Fibroblast of the aortic adventitia (primary cell): ENCODE results near the gene NDC1. TPM values are rescaled to one million over a fixed set of nuclear protein-coding genes. Genes with fewer than 3 reads are reported as not detected.
"Not testable (repeated sequence)": the region's sequence is repeated elsewhere in the genome, so short reads cannot be mapped to it uniquely, and the experiment has no call there.

Experiments used
- DNase-seq: peaks from one replicate; pipeline ENCODE4 v3.0.0-alpha.2; 2010; ENCODE audit warnings: low read depth
- H3K4me3 ChIP-seq: 2 replicates; pipeline ENCODE4 v1.5.1; 2011; ENCODE audit warnings: low read depth, mild to moderate bottlenecking, control low read depth, low read length, moderate library complexity
- CTCF ChIP-seq: IDR thresholded peaks from 2 replicates; pipeline ENCODE4 v1.5.1; 2011; ENCODE audit warnings: mild to moderate bottlenecking, low read length, control low read depth, inconsistent platforms; ENCODE audit not compliant: insufficient read depth
- total RNA-seq: library from RNA; depleted of rRNA; stranded (reverse); fragments of >200 nt; gene quantifications from 2 replicates; pipeline ENCODE4 v1.2.3, GENCODE V29; 2012; ENCODE audit warnings: low replicate concordance

Gene NDC1
- 4.7 and 35.2 TPM in 2 replicates for total RNA-seq

- peak; percentile 95 for DNase-seq
- TF ChIP-seq CTCF, result no peak
- peak within 1 kb of the TSS; percentile 82 for H3K4me3 ChIP-seq
Observed at GRCh38 chr1:53837924-53838653, at the start of gene NDC1. Gene NDC1 (minus strand): TSS chr1:53838296. CDS start chr1:53838261, 35 bp downstream.

- H3K4me3 ChIP-seq, DNase-seq: not testable (repeated sequence)
Observed at GRCh38 chr1:53883600-53883999, 45.5 kb upstream of the NDC1 start.

- DNase-seq, H3K4me3 ChIP-seq: not testable (repeated sequence)
Observed at GRCh38 chr1:53881853-53882252, 43.8 kb upstream of the NDC1 start.

GRCh38 chr1:53878492-53879105, 40.5 kb upstream of the NDC1 start:
- DNase-seq, result peak; percentile 77
- TF ChIP-seq CTCF, result peak; percentile 70
- H3K4me3 ChIP-seq, result no peak overlapping the region

GRCh38 chr1:53875150-53875549, 37.1 kb upstream of the NDC1 start:
- not testable (repeated sequence) for H3K4me3 ChIP-seq, DNase-seq

- no peak for DNase-seq
- no peak for TF ChIP-seq CTCF
- H3K4me3 ChIP-seq, result no peak overlapping the region
Observed at GRCh38 chr1:53871773-53872484, 33.8 kb upstream of the NDC1 start.

- TF ChIP-seq CTCF, result no peak
- no peak for DNase-seq
- H3K4me3 ChIP-seq, result no peak overlapping the region
Observed at GRCh38 chr1:53871221-53871620, 33.1 kb upstream of the NDC1 start.

GRCh38 chr1:53869454-53870117, 31.5 kb upstream of the NDC1 start:
- no peak for TF ChIP-seq CTCF
- H3K4me3 ChIP-seq, result no peak overlapping the region
- DNase-seq, result no peak
